ENCODE results near the gene CACNB3.
"Not testable (repeated sequence)": the region's sequence is repeated elsewhere in the genome, so short reads cannot be mapped to it uniquely, and the experiment has no call there.

The CACNB3 gene

DNA sequence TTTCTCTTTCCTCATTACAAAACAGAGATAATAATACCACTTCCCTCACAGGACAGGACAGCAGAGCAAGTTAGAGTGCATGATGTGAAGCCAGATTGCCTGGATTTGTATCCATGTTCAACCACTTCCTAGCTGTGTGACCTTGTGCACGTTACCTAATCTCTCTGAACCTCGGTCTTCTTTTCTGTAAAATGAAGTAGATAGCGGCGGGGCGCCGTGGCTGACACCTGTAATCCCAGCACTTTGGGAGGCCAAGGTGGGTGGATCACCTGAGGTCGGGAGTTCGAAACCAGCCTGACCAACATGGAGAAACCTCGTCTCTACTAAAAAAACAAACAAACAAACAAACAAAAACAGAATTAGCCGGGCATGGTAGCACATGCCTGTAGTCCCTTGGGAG lies 36.6 kb downstream of the CACNB3 start:
- DNase-seq: not testable (repeated sequence)

DNA sequence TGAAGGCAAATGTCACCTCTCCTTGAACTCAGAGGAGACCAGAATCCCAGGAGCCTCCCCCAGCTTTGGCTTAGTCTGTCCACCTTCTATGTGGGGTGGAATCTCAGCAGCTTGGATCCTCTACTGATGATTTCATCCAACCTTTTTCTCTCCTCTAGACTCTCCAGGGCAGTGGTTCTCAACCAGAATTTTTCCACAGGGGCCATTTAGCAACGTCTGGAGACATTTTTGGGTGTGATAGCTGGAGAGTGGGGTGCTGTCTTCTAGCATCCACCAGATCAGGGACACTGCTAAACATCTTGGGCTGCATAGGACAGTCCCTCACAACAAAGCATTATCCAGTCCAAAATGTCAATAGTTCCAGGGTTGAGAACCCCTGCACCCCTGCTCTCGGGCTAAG lies 38.1 kb downstream of the CACNB3 start:
- no peak for DNase-seq

DNA sequence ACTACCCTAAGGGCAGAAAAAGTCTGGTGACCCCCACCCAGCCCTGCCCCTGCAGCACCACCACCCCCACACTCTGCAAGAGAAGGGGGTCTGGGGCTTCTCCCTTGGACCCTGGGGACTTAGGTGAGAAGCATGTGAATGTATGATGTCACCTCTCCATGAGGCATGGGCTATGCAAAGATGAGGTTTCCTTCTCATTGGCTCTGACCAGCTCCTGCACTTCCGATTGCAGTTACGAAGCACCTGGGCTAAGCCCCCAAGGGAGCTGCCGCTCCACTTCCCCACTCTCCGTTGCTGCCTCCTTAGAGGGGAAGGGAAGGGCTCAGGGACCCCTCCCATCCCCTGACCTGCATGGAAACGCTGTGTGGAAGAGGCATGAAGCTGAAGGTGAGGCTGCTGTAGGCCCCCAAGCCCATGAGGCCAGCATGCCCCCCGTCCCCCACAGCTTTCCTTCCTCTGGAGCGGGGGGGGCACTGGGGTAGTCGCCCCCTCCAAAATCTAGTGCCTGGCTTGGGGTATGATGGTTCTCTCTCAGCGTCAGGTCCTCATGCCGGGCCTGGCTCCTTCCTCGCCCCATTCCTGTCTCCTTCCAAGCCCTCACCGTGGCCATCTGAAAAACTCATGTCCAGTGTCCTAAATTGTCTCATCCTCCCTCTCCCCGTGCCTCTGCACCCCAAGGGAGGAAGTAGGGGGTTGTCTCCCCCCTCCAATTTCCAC lies 39.1 kb downstream of the CACNB3 start:
- no peak for DNase-seq

DNA sequence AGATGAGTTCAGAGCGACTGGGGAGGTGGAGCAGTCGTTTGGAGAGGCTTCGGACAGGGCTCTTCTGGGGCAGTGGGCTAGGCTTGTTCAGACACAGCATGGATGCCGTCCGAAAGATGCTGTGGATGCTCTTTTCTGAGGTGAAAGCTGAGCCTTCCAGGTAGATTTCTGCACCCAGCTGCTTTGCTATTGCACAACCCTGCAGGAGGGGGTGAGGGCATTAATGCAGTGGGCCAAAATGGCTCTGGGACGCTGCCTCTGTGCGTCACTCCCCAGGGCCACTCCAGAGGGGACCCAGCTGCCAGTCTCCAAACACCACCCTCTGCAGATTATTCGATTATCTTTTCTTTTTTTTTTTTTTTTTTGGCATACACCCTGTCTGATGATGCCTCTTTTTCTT lies 39.7 kb downstream of the CACNB3 start:
- DNase-seq: no peak

DNA sequence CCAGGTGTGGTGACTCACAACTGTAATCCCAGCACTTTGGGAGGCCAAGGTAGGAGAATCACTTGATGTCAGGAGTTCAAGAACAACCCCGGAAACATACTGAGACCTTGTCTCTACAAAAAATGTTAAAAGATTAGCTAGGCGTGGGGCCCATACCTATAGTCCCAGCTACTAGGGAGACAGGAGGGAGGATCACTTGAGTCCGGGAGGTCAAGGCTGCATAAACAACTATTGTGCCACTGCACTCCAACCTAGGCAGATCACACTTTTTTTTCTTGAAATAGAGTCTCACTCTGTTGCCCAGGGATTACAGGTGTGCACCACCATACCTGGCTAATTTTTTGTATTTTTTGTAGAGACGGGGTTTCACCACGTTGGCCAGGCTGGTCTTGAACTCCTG lies 41.3 kb downstream of the CACNB3 start:
- DNase-seq: no peak

DNA sequence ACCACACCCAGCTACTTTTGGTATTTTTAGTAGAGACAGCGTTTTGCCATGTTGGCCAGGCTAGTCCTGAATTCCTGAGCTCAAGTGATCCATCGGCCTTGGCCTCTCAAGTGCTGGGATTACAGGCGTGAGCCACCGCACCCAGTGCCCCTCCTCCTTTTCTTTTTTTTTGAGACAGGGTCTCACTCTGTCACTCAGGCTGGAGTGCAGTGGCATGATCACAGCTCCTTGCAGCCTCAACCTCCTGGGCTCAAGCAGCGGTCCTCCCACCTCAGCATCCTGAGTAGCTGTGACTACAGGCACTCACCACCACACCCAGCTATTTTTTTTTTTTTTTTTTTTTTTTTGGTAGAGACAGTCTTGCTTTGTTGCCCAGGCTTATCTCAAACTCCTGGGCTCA lies 41.9 kb downstream of the CACNB3 start:
- not testable (repeated sequence) for DNase-seq

DNA sequence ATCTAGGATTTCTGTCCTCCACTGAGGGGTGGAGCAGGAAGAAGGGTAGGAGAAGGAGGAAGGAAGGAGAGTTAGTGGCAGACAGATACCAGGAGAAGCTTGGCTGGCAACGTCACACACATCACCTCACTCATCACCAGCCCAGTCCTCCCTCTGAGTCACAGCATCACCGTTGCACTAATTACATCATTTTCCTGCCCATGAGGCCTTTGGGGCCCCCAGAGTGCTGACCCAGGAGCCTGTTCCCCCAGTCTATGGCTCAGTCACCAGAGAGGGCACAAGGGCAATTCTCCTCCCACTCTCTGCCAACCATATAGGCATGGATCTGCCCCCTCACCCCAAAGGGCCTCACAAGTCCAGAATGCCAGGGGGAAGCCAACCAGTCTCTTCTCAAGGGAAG lies 42.8 kb downstream of the CACNB3 start:
- no peak for DNase-seq

DNA sequence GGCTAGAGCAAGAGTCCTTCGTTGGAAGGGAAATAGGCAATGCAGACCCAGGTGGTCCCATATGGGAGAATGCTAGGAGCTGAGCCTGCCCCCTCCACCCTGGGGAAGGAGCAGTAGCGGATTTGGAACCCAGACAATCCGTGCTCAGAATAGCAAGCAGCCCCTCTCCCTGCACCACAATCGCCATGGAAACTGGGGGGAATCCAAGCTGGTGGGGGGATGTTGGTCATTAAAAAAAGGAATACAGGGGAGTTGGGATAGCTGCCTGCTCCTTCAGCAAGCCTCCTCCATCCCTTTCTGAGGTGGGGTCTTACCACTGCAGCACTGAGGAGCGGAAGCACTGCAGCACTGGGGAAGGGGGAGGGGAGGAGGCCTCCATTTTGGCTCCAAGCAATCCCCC lies 44.5 kb downstream of the CACNB3 start:
- DNase-seq: peak in 2 of 14 donors; percentile 26 to 41

DNA sequence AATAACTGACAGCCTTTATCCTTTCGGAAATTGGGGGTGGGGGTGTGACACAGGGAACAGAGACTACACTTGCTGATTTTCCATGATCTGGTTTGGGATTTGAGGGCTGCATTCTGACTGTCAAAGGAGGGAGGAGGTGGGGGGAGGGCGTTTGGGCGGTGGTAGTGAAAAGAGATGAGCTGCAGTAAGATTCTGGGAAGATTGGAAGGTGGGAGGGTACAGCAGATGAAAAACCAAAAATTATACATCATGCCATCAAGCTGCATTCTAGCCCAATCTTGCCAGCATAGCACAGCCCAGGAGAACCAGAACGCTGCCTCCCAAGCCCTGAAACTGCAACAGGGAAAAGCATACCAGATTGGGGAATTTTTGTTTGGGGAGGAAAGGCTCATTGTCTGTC lies 45.0 kb downstream of the CACNB3 start:
- no peak for DNase-seq

DNA sequence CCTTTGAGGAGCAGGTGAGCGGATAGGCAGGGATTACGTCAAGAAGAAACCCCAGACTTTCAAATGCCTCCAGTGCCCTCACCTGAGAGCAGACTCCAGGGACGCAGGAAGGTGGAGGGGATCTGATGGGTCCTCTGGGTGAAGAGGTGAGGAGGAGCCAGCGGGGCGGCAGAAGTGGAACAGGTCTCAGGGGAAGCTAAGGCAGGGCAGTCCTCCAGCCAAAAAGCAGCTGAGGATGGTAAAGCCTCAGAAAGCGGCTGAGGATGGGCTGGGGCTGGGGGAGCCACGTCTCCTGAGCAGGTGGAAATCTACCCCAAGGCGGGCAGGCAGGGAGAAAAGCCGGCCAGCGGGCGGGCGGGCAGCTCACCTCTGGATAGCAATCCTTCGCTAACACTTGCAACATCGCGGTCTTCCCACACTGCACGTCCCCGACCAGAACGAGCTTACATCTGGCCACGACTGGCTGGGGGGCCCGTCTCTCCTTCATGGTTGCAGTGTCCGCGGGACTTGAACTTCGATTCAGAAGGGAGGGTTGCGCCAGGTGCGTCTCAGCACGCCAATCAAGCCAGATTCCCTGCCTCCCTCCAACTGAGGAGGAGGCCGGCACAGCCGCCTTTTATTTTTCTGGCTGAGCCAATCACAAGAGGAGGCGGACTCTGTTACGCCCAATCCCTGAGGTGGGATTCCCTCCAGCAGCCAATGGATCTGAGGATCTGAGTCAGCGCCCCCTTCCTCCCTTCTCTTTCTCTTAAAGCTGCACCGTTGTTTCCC lies 47.2 kb downstream of the CACNB3 start, which contains the start of gene RND1:
RND1 (minus strand) TSS at position 590 of the 771 bp plus-strand sequence; CDS start at position 487, 103 bp downstream.
- peak; percentile 47 to 94 (median 89) for DNase-seq

DNA sequence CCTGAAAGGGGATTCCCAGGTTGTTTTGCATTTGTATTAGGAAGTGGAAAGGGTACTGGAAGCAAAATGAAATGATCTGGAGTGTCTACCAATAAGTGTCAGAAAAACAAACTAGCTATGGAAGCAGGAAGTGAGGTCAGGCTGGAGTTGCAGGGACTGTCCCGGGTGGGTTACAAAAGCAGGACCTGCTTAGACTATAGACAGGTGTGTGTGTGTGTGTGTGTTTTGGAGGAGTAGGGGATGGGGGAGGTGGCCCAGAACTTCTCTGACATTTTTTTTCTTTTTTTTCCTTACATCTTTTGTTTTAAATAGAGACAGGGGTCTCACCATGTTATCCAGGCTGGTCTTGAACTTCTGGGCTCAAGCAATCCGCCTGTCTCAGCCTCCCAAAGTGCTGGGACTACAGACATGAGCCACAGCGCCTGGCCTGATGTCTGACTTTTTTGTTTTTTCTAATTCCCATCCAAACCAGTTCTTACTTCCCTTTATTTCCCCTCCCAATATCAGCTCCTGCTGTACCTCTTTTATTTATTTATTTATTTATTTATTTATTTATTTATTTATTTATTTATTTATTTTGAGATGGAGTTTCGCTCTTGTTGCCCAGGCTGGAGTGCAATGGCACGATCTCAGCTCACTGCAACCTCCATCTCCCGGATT lies 47.9 kb downstream of the CACNB3 start:
- peak in 1 of 14 donors; percentile 24 for DNase-seq

DNA sequence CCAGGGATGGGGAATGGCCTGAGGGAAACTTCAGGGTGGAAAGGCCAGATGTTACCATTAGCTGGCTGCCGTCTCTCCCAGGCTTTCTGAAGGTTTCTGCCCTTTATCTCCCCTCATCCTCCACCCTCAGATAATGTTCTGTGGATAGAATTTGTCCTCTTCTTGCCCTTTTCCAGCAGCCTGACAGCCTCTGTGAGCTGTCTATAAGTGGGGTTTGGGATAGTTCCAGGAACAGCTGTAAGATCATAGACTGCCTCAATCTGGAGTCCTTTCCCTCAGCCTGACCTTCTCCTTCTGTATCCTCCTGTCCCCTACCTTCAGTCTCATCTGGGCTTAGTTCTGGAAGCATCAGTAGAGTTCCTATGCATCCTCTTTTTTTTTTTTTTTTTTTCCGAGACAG lies 50.2 kb downstream of the CACNB3 start:
- DNase-seq: no peak

DNA sequence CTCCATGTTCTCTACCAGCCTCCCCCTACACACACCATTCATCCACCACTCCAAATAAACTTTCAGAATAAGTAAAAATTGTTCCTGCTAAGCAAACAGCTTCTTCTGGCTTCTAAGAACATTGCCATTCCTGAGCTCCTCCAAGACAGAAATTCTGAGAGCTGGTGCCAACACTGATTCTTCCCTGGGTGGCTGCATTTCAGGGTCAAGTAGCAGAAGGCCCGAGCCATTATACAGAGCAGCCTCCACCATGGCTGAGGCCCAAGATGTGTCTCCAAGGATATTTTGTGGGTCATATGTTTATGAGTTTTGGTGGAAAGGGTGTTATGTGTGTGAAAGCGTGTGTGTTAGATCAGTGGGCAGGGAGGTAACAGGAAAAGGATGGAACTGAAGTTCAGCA lies 50.9 kb downstream of the CACNB3 start:
- DNase-seq: no peak

DNA sequence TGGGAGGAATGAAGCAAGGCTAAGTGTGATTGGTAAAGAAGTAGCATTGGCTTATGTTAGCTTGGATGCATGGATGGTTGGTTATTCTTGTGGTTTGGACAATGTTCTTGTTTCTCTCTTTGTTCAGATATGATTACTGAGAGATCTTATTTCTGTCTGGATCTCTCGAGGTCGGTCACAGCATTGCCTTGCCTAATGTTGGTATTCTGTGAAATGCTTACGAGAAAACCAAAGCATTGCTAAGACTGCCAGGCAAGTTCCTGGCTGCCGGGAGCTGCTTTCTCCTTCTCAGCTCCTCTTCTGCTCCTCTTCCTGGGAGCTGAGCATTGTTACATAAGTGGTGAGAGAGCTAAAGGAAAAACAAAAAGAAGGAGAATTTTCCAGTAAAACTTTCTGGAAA lies 54.8 kb downstream of the CACNB3 start:
- peak in 1 of 14 donors; percentile 33 for DNase-seq

DNA sequence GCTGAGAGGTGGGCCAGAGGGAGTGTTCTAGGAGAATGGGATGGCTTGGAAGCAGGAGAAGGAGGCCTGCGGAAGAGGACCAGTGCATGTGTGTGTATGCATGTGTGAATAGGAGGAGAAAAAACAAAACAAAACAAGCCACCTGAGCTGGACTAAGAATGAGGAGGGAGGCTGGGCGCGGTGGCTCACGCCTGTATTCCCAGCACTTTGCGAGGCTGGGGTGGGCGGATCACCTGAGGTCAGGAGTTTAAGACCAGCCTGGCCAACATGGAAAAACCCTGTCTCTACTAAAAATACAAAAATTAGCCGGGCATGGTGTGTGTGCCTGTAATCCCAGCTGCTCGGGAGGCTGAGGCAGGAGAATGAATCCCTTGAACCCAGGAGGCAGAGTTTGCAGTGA lies 55.2 kb downstream of the CACNB3 start:
- not testable (repeated sequence) for DNase-seq

DNA sequence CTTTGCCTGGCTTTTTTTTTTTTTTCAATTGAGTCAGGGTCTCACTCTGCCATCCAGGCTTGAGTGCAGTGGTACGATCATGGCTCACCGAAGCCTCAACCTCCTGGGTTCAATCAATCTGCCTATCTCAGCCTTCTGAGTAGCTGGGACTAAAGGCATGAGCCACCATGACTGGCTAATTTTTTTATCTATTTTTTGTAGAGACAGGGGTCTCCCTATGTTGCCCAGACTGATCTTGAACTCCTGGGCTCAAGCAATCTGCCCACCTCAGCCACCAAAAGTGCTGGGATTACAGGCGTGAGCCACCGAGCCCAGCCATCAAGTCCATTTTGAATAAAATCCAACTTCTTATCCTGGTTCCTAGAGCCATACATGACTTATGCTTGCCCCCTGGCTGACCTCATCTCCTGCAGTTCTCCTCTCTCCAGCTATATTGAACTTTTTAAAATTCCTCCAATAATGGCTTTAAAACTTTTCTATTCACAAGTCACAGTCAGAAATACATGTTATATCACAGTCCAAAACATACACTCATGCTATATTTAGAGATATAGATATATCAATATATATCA lies 57.7 kb downstream of the CACNB3 start:
- DNase-seq: no peak

Measured in C1 segment of cervical spinal cord (tissue), 14 donors.